ENCODE results near the gene RAB42. TPM values are rescaled to one million over a fixed set of nuclear protein-coding genes. Genes with fewer than 3 reads are reported as not detected.

The RAB42 gene
- total RNA-seq, 1 donor from 2014 or later: 0.69 TPM

DNA sequence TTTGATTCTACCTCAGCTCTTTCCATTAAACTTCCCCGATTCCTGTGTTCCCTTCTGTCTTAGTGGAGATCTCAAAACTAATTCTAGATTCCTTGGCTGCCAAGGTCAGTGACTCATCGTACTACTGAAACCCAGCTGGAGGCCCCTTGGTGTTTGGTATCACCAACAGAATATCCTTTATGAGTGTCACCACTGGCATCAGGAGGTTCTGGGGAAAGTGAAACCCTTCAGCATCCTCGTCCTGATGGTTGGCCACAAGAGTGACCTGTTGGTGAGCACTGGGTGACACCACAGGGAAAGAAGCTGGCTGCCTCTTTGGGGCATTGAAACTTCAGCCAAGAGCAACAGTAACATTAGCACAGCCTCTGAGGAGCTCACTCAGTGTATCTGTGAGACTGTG lies 9.6 kb downstream of the RAB42 start:
- H3K4me3 Mint-ChIP-seq (ENCODE audit: unreplicated experiment): no peak overlapping the region
- DNase-seq: no peak
- no peaks in the 10 kb centered on the region for H3K36me3 Mint-ChIP-seq (ENCODE audit: unreplicated experiment)
- H3K4me1 Mint-ChIP-seq (ENCODE audit: low read depth, unreplicated experiment): peaks cover 1% of the 10 kb centered on the region
- TF ChIP-seq CTCF (IDR thresholded peaks at IDR 0.05; ENCODE audit: partially characterized antibody, unreplicated experiment): no peak
- no peak overlapping the region for H3K27ac Mint-ChIP-seq (ENCODE audit: unreplicated experiment)
- H3K27me3 Mint-ChIP-seq (ENCODE audit: unreplicated experiment): no peaks in the 10 kb centered on the region
- peaks cover 1% of the 10 kb centered on the region for H3K9me3 Mint-ChIP-seq (ENCODE audit: unreplicated experiment)

DNA sequence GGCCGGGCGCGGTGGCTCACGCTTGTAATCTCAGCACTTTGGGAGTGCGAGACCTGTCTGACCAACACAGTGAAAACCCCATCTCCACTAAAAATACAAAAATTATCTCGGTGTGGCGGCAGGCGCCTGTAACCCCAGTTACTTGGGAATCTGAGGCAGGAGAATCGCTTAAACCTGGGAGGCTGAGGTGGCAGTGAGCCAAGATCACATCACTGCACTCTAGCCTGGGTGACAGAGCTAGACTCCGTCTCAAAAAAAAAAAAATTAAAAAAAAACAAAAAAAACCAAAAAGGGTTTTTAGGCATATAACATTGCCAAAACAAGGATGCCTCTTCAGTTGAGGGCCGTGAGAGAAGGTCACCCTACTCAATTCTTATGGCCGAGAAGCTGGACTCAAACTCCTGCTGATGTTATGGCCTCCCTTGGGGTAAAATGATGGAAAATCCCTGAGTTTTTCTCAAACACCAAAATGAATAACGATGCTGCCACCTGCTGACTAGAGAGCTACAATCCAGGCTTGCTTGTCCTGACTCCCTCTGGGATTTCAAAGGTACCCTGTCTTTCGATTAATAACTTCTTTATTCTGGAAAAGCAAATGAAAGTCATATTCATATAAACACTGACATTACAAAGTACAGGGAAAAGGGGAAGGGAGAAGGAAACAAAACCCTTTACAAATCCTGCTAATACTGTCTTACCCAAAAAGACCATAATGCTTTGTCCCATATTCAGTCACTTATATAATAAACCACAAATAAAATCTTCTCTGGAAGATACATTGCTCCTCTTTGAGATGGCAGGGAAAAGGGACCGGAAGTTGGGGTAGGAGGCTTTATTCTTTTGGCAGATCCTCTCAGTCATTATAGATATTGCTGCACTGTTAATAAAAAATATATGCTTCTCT lies 10.7 kb downstream of the RAB42 start:
- no peak overlapping the region for H3K4me3 Mint-ChIP-seq (ENCODE audit: unreplicated experiment)

DNA sequence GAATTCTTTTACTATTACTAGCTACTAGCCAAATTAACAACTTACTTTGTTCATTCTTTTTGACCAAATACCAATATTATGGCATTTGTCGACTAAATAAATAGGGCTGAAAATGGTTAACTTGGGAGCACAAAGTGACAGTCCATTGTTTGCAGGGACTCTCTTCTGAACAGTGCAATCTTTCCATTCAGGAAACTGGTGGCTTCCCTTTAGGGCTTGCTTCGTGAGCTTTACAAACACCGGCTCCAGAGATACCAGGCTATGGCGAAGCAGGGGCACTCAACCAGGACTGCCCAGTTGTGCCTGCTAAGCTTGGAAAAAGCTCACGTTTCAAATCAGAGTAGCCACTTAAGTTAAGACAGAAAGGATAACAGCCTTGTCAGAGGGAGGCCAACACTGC lies 12.3 kb downstream of the RAB42 start:
- Mint-ChIP-seq H3K9me3 (ENCODE audit: unreplicated experiment) (peaks cover 1% of the 10 kb centered on the region), H3K4me1 (ENCODE audit: low read depth, unreplicated experiment) (peaks cover 1% of the 10 kb centered on the region), H3K27ac (ENCODE audit: unreplicated experiment) (no peak overlapping the region), H3K36me3 (ENCODE audit: unreplicated experiment) (no peaks in the 10 kb centered on the region), H3K27me3 (ENCODE audit: unreplicated experiment) (no peaks in the 10 kb centered on the region), H3K4me3 (ENCODE audit: unreplicated experiment) (no peak overlapping the region)
- no peak for TF ChIP-seq CTCF (IDR thresholded peaks at IDR 0.05; ENCODE audit: partially characterized antibody, unreplicated experiment)
- no peak for DNase-seq

More for the DNA sequence above, 10.7 kb downstream of the RAB42 start:
- Mint-ChIP-seq H3K9me3 (ENCODE audit: unreplicated experiment) (peaks cover 1% of the 10 kb centered on the region), H3K27me3 (ENCODE audit: unreplicated experiment) (no peaks in the 10 kb centered on the region), H3K36me3 (ENCODE audit: unreplicated experiment) (no peaks in the 10 kb centered on the region), H3K27ac (ENCODE audit: unreplicated experiment) (no peak overlapping the region), H3K4me1 (ENCODE audit: low read depth, unreplicated experiment) (peaks cover 1% of the 10 kb centered on the region)
- DNase-seq: peak; percentile 48
- TF ChIP-seq CTCF (IDR thresholded peaks at IDR 0.05; ENCODE audit: partially characterized antibody, unreplicated experiment): peak; percentile 36

GRCh38 chr1:28604962-28605361 lies 12.9 kb downstream of the RAB42 start:
- Mint-ChIP-seq H3K4me1 (ENCODE audit: low read depth, unreplicated experiment) (peaks cover 1% of the 10 kb centered on the region), H3K4me3 (ENCODE audit: unreplicated experiment) (no peak overlapping the region), H3K27ac (ENCODE audit: unreplicated experiment) (no peak overlapping the region), H3K9me3 (ENCODE audit: unreplicated experiment) (peaks cover 1% of the 10 kb centered on the region), H3K36me3 (ENCODE audit: unreplicated experiment) (no peaks in the 10 kb centered on the region), H3K27me3 (ENCODE audit: unreplicated experiment) (no peaks in the 10 kb centered on the region)
- no peak for DNase-seq
- TF ChIP-seq CTCF (IDR thresholded peaks at IDR 0.05; ENCODE audit: partially characterized antibody, unreplicated experiment): no peak

- DNase-seq: no peak
- H3K4me3 Mint-ChIP-seq (ENCODE audit: unreplicated experiment): no peak overlapping the region
- H3K27ac Mint-ChIP-seq (ENCODE audit: unreplicated experiment): no peak overlapping the region
- no peaks in the 10 kb centered on the region for H3K9me3 Mint-ChIP-seq (ENCODE audit: unreplicated experiment)
- no peaks in the 10 kb centered on the region for H3K36me3 Mint-ChIP-seq (ENCODE audit: unreplicated experiment)
- peaks cover 1% of the 10 kb centered on the region for H3K4me1 Mint-ChIP-seq (ENCODE audit: low read depth, unreplicated experiment)
- no peaks in the 10 kb centered on the region for H3K27me3 Mint-ChIP-seq (ENCODE audit: unreplicated experiment)
- TF ChIP-seq CTCF (IDR thresholded peaks at IDR 0.05; ENCODE audit: partially characterized antibody, unreplicated experiment): no peak
Observed at GRCh38 chr1:28606771-28607170, 14.7 kb downstream of the RAB42 start.
